Skin epidermis (tissue), 12 donors: ENCODE results near the gene PPEF1.

ENCODE experiments used
- H3K27ac ChIP-seq, 21 experiments: fragments of 200-600 bp; sonication (generic) in 11 of 21; one replicate each; pipeline ENCODE4 v1.5.0; 2020; ENCODE audit warnings: mild to moderate bottlenecking in 3 of 21, inconsistent platforms in 2 of 21, moderate library complexity in 2 of 21
- H3K4me3 ChIP-seq, 7 experiments: fragments of 200-600 bp; sonication (generic) in 2 of 7; one replicate each; pipeline ENCODE4 v1.5.0; 2020; ENCODE audit warnings: inconsistent platforms in 2 of 7, mild to moderate bottlenecking in 2 of 7, moderate library complexity in 1 of 7

Gene PPEF1

GRCh38 chrX:18873189-18873791, 165.8 kb downstream of the PPEF1 start:
- Histone ChIP-seq H3K27ac (peak overlapping the region in 4 of 21 experiments; percentile 47 to 67 (median 56)), H3K4me3 (no peak overlapping the region)

GRCh38 chrX:18873836-18874235, 166.4 kb downstream of the PPEF1 start:
- peak overlapping the region in 2 of 21 experiments; percentile 28 to 43 for H3K27ac ChIP-seq
- H3K4me3 ChIP-seq, result no peak overlapping the region

- no peak overlapping the region for H3K4me3 ChIP-seq
- no peak overlapping the region for H3K27ac ChIP-seq
These were observed 167.3 kb downstream of the PPEF1 start for GRCh38 chrX:18874560-18875255.

- no peak overlapping the region for H3K27ac ChIP-seq
These were observed 167.9 kb downstream of the PPEF1 start for GRCh38 chrX:18875256-18875878.

GRCh38 chrX:18877469-18877868, 170.0 kb downstream of the PPEF1 start:
- Histone ChIP-seq H3K4me3 (no peak overlapping the region), H3K27ac (no peak overlapping the region)

More at GRCh38 chrX:18875256-18875878, 167.9 kb downstream of the PPEF1 start:
- H3K4me3 ChIP-seq, result no peak overlapping the region
